ENCODE results near the gene TALDO1. TPM values are rescaled to one million over a fixed set of nuclear protein-coding genes. Genes with fewer than 3 reads are reported as not detected.

Gene TALDO1
- total and polyA plus RNA-seq, 4 donors, result 72.5 to 181 (median 128) TPM

DNA sequence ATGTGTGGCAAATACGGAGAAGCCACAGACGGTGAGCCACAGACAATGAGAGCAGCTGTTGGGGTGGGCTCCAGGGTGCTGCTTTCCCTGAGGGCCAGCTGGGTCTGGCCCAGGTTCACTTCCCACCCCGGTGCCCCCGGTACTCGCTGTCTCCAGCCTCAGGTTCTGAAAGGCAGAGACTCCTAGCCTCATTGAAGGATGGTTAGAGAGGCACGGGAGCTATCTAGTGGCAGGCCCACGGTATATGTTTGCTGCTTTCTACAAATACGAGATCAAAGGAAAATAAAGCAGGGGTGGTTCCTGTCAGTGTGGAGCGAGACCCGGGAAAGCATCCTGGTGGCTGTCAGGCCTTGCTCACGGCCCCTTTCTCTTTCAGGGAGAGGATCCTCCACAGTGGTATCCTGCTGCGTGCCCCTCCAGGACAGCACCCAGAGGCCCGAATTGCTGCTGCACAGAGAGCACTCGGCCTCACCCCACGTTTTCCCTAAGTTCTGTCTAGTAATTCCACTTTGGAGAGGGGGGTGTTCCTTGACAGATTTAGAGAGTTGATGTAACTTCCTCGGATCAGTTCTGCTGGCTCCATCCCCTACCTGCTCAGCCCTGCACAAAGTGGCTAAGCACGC lies 48.7 kb upstream of the TALDO1 start:
- Histone ChIP-seq H3K9me3 (ENCODE audit: control insufficient read depth in 4 of 4, low read length in 3 of 4) (no peaks in the 10 kb centered on the region), H3K9ac (ENCODE audit: low read depth in 1 of 2, low read length in 2 of 2) (no peak overlapping the region), H3K36me3 (ENCODE audit: control insufficient read depth in 4 of 4, insufficient read depth in 3 of 4, low read depth in 1 of 4, low read length in 3 of 4) (peaks cover 0 to 2% (median 0%) of the 10 kb centered on the region in 4 donors), H3K4me1 (ENCODE audit: control insufficient read depth in 4 of 4, insufficient read depth in 4 of 4, low read length in 3 of 4) (peaks cover 16 to 47% (median 29%) of the 10 kb centered on the region in 4 donors), H3K4me3 (ENCODE audit: low read depth in 1 of 3, low read length in 3 of 3) (no peak overlapping the region), H3K27ac (ENCODE audit: low read depth in 1 of 2, low read length in 2 of 2) (no peak overlapping the region), H3K27me3 (ENCODE audit: control insufficient read depth in 4 of 4, insufficient read depth in 4 of 4, low read length in 3 of 4) (no peaks in the 10 kb centered on the region)
- DNase-seq (ENCODE audit: low spot score), result no peak
- 81% methylated on average over 17 of the region's 17 CpGs for WGBS
- TF ChIP-seq, protein P1, sequence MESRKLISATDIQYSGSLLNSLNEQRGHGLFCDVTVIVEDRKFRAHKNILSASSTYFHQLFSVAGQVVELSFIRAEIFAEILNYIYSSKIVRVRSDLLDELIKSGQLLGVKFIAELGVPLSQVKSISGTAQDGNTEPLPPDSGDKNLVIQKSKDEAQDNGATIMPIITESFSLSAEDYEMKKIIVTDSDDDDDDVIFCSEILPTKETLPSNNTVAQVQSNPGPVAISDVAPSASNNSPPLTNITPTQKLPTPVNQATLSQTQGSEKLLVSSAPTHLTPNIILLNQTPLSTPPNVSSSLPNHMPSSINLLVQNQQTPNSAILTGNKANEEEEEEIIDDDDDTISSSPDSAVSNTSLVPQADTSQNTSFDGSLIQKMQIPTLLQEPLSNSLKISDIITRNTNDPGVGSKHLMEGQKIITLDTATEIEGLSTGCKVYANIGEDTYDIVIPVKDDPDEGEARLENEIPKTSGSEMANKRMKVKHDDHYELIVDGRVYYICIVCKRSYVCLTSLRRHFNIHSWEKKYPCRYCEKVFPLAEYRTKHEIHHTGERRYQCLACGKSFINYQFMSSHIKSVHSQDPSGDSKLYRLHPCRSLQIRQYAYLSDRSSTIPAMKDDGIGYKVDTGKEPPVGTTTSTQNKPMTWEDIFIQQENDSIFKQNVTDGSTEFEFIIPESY (IDR thresholded peaks at IDR 0.05), result no peak
- TF ChIP-seq FOXA2 (IDR thresholded peaks at IDR 0.05) (no peak), SP1 (IDR thresholded peaks at IDR 0.05) (no peak), NR2F2 (IDR thresholded peaks at IDR 0.05) (no peak), YY1 (IDR thresholded peaks at IDR 0.05) (no peak), JUND (IDR thresholded peaks at IDR 0.05) (no peak), MAX (IDR thresholded peaks at IDR 0.05) (no peak), FOXA1 (IDR thresholded peaks at IDR 0.05) (no peak), REST (IDR thresholded peaks at IDR 0.05) (no peak), EGR1 (IDR thresholded peaks at IDR 0.05; ENCODE audit: low read depth in 2 of 2) (no peak), RXRA (IDR thresholded peaks at IDR 0.05) (no peak)
- TF ChIP-seq, protein P2, sequence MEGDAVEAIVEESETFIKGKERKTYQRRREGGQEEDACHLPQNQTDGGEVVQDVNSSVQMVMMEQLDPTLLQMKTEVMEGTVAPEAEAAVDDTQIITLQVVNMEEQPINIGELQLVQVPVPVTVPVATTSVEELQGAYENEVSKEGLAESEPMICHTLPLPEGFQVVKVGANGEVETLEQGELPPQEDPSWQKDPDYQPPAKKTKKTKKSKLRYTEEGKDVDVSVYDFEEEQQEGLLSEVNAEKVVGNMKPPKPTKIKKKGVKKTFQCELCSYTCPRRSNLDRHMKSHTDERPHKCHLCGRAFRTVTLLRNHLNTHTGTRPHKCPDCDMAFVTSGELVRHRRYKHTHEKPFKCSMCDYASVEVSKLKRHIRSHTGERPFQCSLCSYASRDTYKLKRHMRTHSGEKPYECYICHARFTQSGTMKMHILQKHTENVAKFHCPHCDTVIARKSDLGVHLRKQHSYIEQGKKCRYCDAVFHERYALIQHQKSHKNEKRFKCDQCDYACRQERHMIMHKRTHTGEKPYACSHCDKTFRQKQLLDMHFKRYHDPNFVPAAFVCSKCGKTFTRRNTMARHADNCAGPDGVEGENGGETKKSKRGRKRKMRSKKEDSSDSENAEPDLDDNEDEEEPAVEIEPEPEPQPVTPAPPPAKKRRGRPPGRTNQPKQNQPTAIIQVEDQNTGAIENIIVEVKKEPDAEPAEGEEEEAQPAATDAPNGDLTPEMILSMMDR (IDR thresholded peaks at IDR 0.05; ENCODE audit: low read depth, low read length, missing input control), result no peak

DNA sequence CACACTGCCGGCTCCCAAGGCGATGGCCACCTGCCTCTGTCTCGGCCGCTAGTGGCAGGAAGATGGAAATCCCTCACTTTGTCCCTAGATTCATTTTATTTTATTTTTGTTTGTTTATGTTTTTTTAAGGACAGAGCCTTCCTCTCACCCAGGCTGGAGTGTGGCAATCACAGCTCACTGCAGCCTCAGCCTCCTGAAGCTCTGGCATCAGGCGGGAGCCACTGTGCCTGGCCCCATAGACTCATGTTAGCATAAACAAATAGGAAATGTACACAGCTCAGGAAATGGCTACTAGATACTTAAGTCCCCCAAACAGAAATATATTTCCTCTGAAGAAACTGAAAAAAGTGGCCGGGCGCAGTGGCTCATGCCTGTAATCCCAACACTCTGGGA lies 48.2 kb upstream of the TALDO1 start:
- Histone ChIP-seq H3K9ac (ENCODE audit: low read depth in 1 of 2, low read length in 2 of 2) (no peak overlapping the region), H3K27ac (ENCODE audit: low read depth in 1 of 2, low read length in 2 of 2) (no peak overlapping the region), H3K27me3 (ENCODE audit: control insufficient read depth in 4 of 4, insufficient read depth in 4 of 4, low read length in 3 of 4) (no peaks in the 10 kb centered on the region), H3K4me3 (ENCODE audit: low read depth in 1 of 3, low read length in 3 of 3) (no peak overlapping the region), H3K36me3 (ENCODE audit: control insufficient read depth in 4 of 4, insufficient read depth in 3 of 4, low read depth in 1 of 4, low read length in 3 of 4) (peaks cover 0 to 2% (median 0%) of the 10 kb centered on the region in 4 donors), H3K9me3 (ENCODE audit: control insufficient read depth in 4 of 4, low read length in 3 of 4) (no peaks in the 10 kb centered on the region), H3K4me1 (ENCODE audit: control insufficient read depth in 4 of 4, insufficient read depth in 4 of 4, low read length in 3 of 4) (peaks cover 19 to 47% (median 28%) of the 10 kb centered on the region in 4 donors)
- no peak for DNase-seq (ENCODE audit: low spot score)
- no peak for TF ChIP-seq SP1 (IDR thresholded peaks at IDR 0.05)
- TF ChIP-seq NR2F2 (IDR thresholded peaks at IDR 0.05), result no peak
- no peak for TF ChIP-seq ATF3 (IDR thresholded peaks at IDR 0.05)
- TF ChIP-seq MAX (IDR thresholded peaks at IDR 0.05), result no peak
- TF ChIP-seq RAD21 (IDR thresholded peaks at IDR 0.05), result no peak
- TF ChIP-seq GABPA (IDR thresholded peaks at IDR 0.05 in 1 of 2, conservative IDR thresholded peaks at IDR 0.05 in 1 of 2), result no peak
- no peak for TF ChIP-seq EGR1 (IDR thresholded peaks at IDR 0.05; ENCODE audit: low read depth in 2 of 2)
- TF ChIP-seq TAF1 (conservative IDR thresholded peaks at IDR 0.05), result no peak
- WGBS, result 90% methylated on average over 7 of the region's 7 CpGs
